ENCODE results near the gene POU4F3. TPM values are rescaled to one million over a fixed set of nuclear protein-coding genes. Genes with fewer than 3 reads are reported as not detected.

POU4F3 gene
- total and polyA plus RNA-seq, 7 donors, result under 0.01 to 0.83 (median 0.06) TPM; not detected in 4

DNA sequence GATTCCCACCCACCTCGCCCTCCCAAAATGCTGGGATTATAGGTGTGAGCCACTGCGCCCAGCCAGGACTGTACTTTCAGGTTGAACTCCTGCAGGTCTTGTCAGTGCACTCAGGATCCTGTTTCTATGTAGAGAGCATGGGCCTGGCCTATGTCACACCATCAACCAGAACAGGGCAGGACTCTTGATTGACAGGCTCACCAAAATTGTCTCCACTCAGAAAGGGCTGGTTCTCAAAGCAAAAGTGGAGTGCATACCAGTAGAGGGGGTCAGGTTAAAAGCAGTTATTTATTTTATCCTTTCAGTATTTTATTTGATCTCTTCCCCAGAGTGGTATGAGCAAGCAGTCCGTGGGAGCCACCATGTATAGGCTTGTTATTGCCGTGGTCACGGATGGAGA, 27.4 kb upstream of the POU4F3 start:
- Histone ChIP-seq H3K9me3 (no peaks in the 10 kb centered on the region), H3K27ac (no peak overlapping the region), H3K4me3 (no peak overlapping the region), H3K27me3 (no peaks in the 10 kb centered on the region), H3K4me1 (no peaks in the 10 kb centered on the region), H3K36me3 (no peaks in the 10 kb centered on the region)
- no peak for DNase-seq
- 94% methylated on average over 5 of the region's 5 CpGs for WGBS, 2 donors
- TF ChIP-seq EP300 (IDR thresholded peaks at IDR 0.05) (no peak), POLR2AphosphoS5 (IDR thresholded peaks at IDR 0.05) (no peak), POLR2A (IDR thresholded peaks at IDR 0.05) (no peak)
- TF ChIP-seq, protein P1, sequence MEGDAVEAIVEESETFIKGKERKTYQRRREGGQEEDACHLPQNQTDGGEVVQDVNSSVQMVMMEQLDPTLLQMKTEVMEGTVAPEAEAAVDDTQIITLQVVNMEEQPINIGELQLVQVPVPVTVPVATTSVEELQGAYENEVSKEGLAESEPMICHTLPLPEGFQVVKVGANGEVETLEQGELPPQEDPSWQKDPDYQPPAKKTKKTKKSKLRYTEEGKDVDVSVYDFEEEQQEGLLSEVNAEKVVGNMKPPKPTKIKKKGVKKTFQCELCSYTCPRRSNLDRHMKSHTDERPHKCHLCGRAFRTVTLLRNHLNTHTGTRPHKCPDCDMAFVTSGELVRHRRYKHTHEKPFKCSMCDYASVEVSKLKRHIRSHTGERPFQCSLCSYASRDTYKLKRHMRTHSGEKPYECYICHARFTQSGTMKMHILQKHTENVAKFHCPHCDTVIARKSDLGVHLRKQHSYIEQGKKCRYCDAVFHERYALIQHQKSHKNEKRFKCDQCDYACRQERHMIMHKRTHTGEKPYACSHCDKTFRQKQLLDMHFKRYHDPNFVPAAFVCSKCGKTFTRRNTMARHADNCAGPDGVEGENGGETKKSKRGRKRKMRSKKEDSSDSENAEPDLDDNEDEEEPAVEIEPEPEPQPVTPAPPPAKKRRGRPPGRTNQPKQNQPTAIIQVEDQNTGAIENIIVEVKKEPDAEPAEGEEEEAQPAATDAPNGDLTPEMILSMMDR (IDR thresholded peaks at IDR 0.05), result no peak
- intact Hi-C loops (cut with DNase I), result no loop called here

DNA sequence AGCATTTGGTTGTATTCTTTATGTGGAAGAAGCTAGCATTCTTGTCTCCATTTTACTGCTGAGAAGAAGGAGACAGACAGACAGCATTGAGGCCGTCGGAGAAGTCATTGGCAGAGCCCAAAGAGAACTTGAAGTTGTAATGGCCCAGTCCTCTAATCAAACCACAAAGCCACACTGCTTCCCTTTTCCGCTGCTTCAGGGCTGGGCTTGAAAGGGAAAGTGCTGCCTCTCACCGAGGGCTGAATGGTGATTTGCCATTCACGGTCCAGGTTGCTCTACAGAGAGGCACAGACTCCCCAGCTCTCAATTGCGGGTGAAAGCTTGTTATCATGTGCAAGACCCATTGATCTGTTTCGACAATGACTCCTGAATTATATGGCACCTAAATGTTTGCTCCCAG, 25.6 kb upstream of the POU4F3 start:
- Histone ChIP-seq H3K27ac (no peak overlapping the region), H3K9me3 (no peaks in the 10 kb centered on the region), H3K27me3 (no peaks in the 10 kb centered on the region), H3K36me3 (no peaks in the 10 kb centered on the region), H3K4me3 (no peak overlapping the region), H3K4me1 (no peaks in the 10 kb centered on the region)
- intact Hi-C loops (cut with DNase I), result no loop called here
- TF ChIP-seq, protein P1 (IDR thresholded peaks at IDR 0.05), result no peak
- TF ChIP-seq POLR2AphosphoS5 (IDR thresholded peaks at IDR 0.05) (no peak), EP300 (IDR thresholded peaks at IDR 0.05) (no peak), POLR2A (IDR thresholded peaks at IDR 0.05) (no peak)
- 17 to 47% methylated on average over 7 of the region's 7 CpGs for WGBS, 2 donors
- no peak for DNase-seq

DNA sequence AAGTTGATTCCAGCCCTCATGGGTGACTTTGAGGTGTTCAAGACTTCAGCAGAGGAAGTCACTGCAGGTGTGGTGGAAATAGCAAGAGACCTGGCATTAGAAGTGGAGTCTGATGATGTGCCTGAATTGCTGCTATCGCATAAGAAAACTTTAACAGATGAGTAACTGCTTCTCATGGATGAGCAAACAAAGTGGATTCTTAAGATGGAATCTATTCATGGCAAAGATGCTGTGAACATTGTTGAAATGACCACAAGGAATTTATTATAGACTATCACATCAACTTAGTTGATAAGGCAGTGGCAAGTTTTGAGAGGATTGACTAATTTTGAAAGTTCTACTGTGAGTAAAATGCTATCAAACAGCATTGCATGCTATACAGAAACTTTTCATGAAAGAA, 17.1 kb upstream of the POU4F3 start:
- H3K4me1 ChIP-seq, result no peaks in the 10 kb centered on the region
- intact Hi-C loops (cut with DNase I), result no loop called here
- no peaks in the 10 kb centered on the region for H3K36me3 ChIP-seq
- DNase-seq, result no peak
- 96 to 99% methylated on average over 1 of the region's 1 CpG for WGBS, 2 donors
- H3K4me3 ChIP-seq, result no peak overlapping the region
- no peaks in the 10 kb centered on the region for H3K27me3 ChIP-seq
- H3K9me3 ChIP-seq, result no peaks in the 10 kb centered on the region
- no peak for TF ChIP-seq POLR2A (IDR thresholded peaks at IDR 0.05)
- TF ChIP-seq POLR2AphosphoS5 (IDR thresholded peaks at IDR 0.05), result no peak
- no peak overlapping the region for H3K27ac ChIP-seq

DNA sequence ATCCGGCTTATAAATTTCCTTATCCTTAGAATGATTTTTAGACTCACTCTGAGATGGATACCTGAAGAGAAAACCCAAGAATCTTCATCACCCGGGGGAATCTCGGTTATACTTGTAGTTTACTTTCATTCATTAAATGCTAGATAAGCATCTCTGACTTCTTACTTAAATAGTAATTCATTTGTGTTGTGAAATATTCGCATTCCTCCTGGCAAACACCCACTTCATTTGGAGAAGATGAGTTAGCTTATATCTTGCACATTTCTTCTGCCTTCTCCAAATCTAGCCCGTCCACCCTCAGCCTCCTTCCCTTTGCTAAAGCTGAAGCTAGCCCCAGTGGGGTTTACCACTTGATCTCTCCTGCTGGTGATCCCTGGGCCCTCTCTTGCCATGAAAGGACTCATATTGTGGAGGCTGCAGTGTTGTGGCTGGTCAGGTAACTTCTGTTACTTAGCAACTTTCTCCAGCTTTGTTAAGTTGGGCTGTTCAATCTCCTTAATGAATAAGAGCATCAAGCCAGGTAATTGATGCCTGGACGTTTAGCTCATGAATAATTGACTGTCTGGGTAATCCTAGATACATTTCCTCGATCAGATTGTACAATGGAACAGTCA, 11.3 kb upstream of the POU4F3 start:
- WGBS, 2 donors, result 63 to 78% methylated on average over 7 of the region's 7 CpGs
- Histone ChIP-seq H3K27me3 (peaks cover 0 to 10% (median 0%) of the 10 kb centered on the region in 3 donors), H3K27ac (no peak overlapping the region), H3K4me3 (no peak overlapping the region), H3K36me3 (no peaks in the 10 kb centered on the region), H3K9me3 (no peaks in the 10 kb centered on the region), H3K4me1 (no peaks in the 10 kb centered on the region)
- TF ChIP-seq POLR2A (IDR thresholded peaks at IDR 0.05) (no peak), POLR2AphosphoS5 (IDR thresholded peaks at IDR 0.05) (no peak), EP300 (IDR thresholded peaks at IDR 0.05) (no peak)
- TF ChIP-seq, protein P1 (IDR thresholded peaks at IDR 0.05), result no peak
- DNase-seq, result no peak
- intact Hi-C loops (cut with DNase I), result no loop called here

DNA sequence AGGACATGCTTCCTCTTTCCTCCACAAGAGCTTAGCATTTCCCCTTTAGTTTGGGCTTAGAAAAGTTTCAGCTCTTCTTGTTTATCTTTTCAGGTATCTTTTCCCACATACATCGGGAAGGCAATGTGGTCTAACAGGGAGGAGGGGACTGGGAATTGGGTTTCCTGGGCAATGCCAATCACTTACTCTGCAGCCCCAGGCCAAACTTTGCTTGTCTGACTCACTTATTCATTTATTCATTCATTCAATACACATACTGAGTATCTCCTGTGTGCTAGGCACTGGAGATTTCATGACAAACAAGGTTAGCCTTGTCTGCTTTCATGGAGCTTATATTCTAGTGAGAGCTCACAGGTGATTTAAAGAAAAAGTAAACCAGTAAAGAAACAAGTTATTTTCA, 10.7 kb upstream of the POU4F3 start:
- DNase-seq, result no peak
- H3K27ac ChIP-seq, result no peak overlapping the region
- WGBS, 2 donors, result 55% methylated on average over 1 of the region's 1 CpG
- no peaks in the 10 kb centered on the region for H3K36me3 ChIP-seq
- no peak overlapping the region for H3K4me3 ChIP-seq
- no peaks in the 10 kb centered on the region for H3K9me3 ChIP-seq
- H3K4me1 ChIP-seq, result no peaks in the 10 kb centered on the region
- intact Hi-C loops (cut with DNase I), result no loop called here
- TF ChIP-seq POLR2AphosphoS5 (IDR thresholded peaks at IDR 0.05) (no peak), POLR2A (IDR thresholded peaks at IDR 0.05) (no peak)
- peaks cover 0 to 15% (median 0%) of the 10 kb centered on the region in 3 donors for H3K27me3 ChIP-seq

DNA sequence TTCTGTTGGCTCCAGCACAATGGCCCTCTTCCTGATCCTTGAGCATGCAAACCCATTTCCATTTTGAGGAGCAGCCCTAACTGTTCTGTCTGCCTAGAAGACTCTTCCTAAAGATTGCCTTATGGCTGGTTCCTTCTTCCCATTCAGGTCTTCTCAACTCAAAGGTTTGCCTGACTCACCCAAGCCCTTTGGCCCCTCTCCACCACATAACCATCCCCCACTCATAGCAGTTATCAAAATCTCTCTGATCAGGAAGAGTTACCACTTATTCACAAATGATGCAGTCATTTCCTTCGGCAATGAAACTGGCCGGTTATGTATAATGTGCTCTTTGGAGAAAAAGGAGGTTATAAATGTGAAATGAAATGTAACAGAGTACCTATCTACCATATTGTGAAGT, 8.9 kb upstream of the POU4F3 start:
- Histone ChIP-seq H3K36me3 (no peaks in the 10 kb centered on the region), H3K4me1 (no peaks in the 10 kb centered on the region), H3K4me3 (no peak overlapping the region), H3K9me3 (no peaks in the 10 kb centered on the region), H3K27me3 (peaks cover 0 to 32% (median 8%) of the 10 kb centered on the region in 3 donors), H3K27ac (no peak overlapping the region)
- DNase-seq, result no peak
- TF ChIP-seq, protein P1 (IDR thresholded peaks at IDR 0.05), result no peak
- TF ChIP-seq EP300 (IDR thresholded peaks at IDR 0.05), result no peak
- TF ChIP-seq POLR2A (IDR thresholded peaks at IDR 0.05), result no peak
- TF ChIP-seq POLR2AphosphoS5 (IDR thresholded peaks at IDR 0.05), result no peak
- intact Hi-C loops (cut with DNase I), result no loop called here
- 85 to 89% methylated on average over 2 of the region's 2 CpGs for WGBS, 2 donors
